Vagina (tissue), 2 donors: Measurements from ENCODE around the gene PAPPA2.

ENCODE experiments used
- CTCF ChIP-seq, 3 experiments: fragments of 450-650 bp in 2 of 3; fragments of 200-600 bp in 1 of 3; sonication (generic) in 1 of 3; IDR thresholded peaks; one replicate each; pipeline ENCODE4 v1.5.1; 2017 to 2019; ENCODE audit warnings: antibody characterized with exemption in 3 of 3, mild to moderate bottlenecking in 2 of 3, moderate library complexity in 2 of 3
- POLR2AphosphoS5 ChIP-seq, 2 donors: sonication (generic); formaldehyde crosslinking; IDR thresholded peaks; one replicate each; pipeline ENCODE4 v1.9.0; 2017; ENCODE audit warnings: antibody characterized with exemption in 2 of 2, mild to moderate bottlenecking in 2 of 2, low read depth in 1 of 2; ENCODE audit not compliant: insufficient read depth in 1 of 2

GRCh38 chr1:176879784-176880620, 417.0 kb downstream of the PAPPA2 start:
- TF ChIP-seq POLR2AphosphoS5 (IDR thresholded peaks at IDR 0.05; ENCODE audit: insufficient read depth in 1 of 2, low read depth in 1 of 2) (no peak), CTCF (IDR thresholded peaks at IDR 0.05) (no peak)
